Mesodermal cell (in vitro differentiated cells): ENCODE results near the gene APOL4.

ENCODE experiments used
- H3K27ac ChIP-seq: 2 replicates; pipeline ENCODE4 v1.7.0; 2013; ENCODE audit warnings: mild to moderate bottlenecking, low read depth, low read length, moderate library complexity; ENCODE audit not compliant: severe bottlenecking
- H3K36me3 ChIP-seq: 2 replicates; pipeline ENCODE4 v1.7.1; 2013; ENCODE audit warnings: mild to moderate bottlenecking, low read length, moderate library complexity; ENCODE audit not compliant: control insufficient read depth, insufficient read depth
- H3K4me1 ChIP-seq: one replicate; pipeline ENCODE4 v1.7.1; 2013; ENCODE audit warnings: mild to moderate bottlenecking, low read length; ENCODE audit not compliant: insufficient read depth, control insufficient read depth, poor library complexity, severe bottlenecking
- H3K4me3 ChIP-seq: 2 replicates; pipeline ENCODE4 v1.7.0; 2013; ENCODE audit warnings: low read length, control low read depth, mild to moderate bottlenecking; ENCODE audit not compliant: insufficient read depth, poor library complexity, severe bottlenecking; ENCODE audit errors: extremely low read depth
- H3K9me3 ChIP-seq: 2 replicates; pipeline ENCODE4 v1.7.1; 2013; ENCODE audit warnings: mild to moderate bottlenecking, low read length, moderate library complexity; ENCODE audit not compliant: control insufficient read depth
- WGBS, 2 experiments: methylation state at CpG; one replicate each; pipeline ENCODE4 v1.1.5; 2013; ENCODE audit warnings: missing lambda C conversion rate in 2 of 2; ENCODE audit not compliant: insufficient coverage in 2 of 2; 5-methylcytosine and 5-hydroxymethylcytosine counted together

The APOL4 gene

GRCh38 chr22:36152088-36152487 lies 49.5 kb downstream of the APOL4 start:
- H3K36me3 ChIP-seq = no peaks in the 10 kb centered on the region
- H3K4me3 ChIP-seq = no peak overlapping the region
- H3K4me1 ChIP-seq = peaks cover 11% of the 10 kb centered on the region
- H3K9me3 ChIP-seq = no peaks in the 10 kb centered on the region
- H3K27ac ChIP-seq = no peak overlapping the region
- 88 to 100% methylated on average over 1 of the region's 3 CpGs for WGBS, 2 experiments

GRCh38 chr22:36151006-36151595 lies 50.5 kb downstream of the APOL4 start:
- 100% methylated on average over 2 of the region's 3 CpGs; no CpG with 5 or more reads in 1 of the 2 experiments for WGBS, 2 experiments
- H3K36me3 ChIP-seq = no peaks in the 10 kb centered on the region
- peaks cover 1% of the 10 kb centered on the region for H3K4me1 ChIP-seq
- H3K9me3 ChIP-seq = no peaks in the 10 kb centered on the region
- H3K27ac ChIP-seq = no peak overlapping the region
- no peak overlapping the region for H3K4me3 ChIP-seq

GRCh38 chr22:36149441-36149840 lies 52.2 kb downstream of the APOL4 start:
- WGBS, 2 experiments = 85 to 96% methylated on average over 4 of the region's 4 CpGs
- Histone ChIP-seq H3K9me3 (no peaks in the 10 kb centered on the region), H3K4me3 (no peak overlapping the region), H3K4me1 (peaks cover 6% of the 10 kb centered on the region), H3K27ac (no peak overlapping the region), H3K36me3 (no peaks in the 10 kb centered on the region)

GRCh38 chr22:36148411-36148810 lies 53.2 kb downstream of the APOL4 start:
- H3K36me3 ChIP-seq = no peaks in the 10 kb centered on the region
- H3K4me3 ChIP-seq = no peak overlapping the region
- H3K27ac ChIP-seq = no peak overlapping the region
- WGBS, 2 experiments = 80 to 93% methylated on average over 4 to 5 of the region's 8 CpGs
- peaks cover 6% of the 10 kb centered on the region for H3K4me1 ChIP-seq
- no peaks in the 10 kb centered on the region for H3K9me3 ChIP-seq

- 87 to 100% methylated on average over 5 to 7 of the region's 8 CpGs for WGBS, 2 experiments
- H3K9me3 ChIP-seq = no peaks in the 10 kb centered on the region
- H3K4me1 ChIP-seq = peaks cover 6% of the 10 kb centered on the region
- no peak overlapping the region for H3K27ac ChIP-seq
- no peak overlapping the region for H3K4me3 ChIP-seq
- H3K36me3 ChIP-seq = no peaks in the 10 kb centered on the region
Measured at GRCh38 chr22:36147196-36147791, 54.3 kb downstream of the APOL4 start.

GRCh38 chr22:36145881-36146280 lies 55.7 kb downstream of the APOL4 start:
- H3K4me1 ChIP-seq = peaks cover 6% of the 10 kb centered on the region
- H3K36me3 ChIP-seq = no peaks in the 10 kb centered on the region
- H3K27ac ChIP-seq = no peak overlapping the region
- H3K4me3 ChIP-seq = no peak overlapping the region
- H3K9me3 ChIP-seq = no peaks in the 10 kb centered on the region
- WGBS, 2 experiments = no CpG with 5 or more reads among the region's 4 CpGs

GRCh38 chr22:36144886-36145541 lies 56.6 kb downstream of the APOL4 start:
- Histone ChIP-seq H3K9me3 (no peaks in the 10 kb centered on the region), H3K36me3 (no peaks in the 10 kb centered on the region), H3K4me1 (peaks cover 6% of the 10 kb centered on the region), H3K27ac (no peak overlapping the region), H3K4me3 (no peak overlapping the region)
- WGBS, 2 experiments = 9 to 14% methylated on average over 5 to 7 of the region's 12 CpGs

GRCh38 chr22:36143956-36144355 lies 57.7 kb downstream of the APOL4 start:
- no peaks in the 10 kb centered on the region for H3K36me3 ChIP-seq
- peaks cover 6% of the 10 kb centered on the region for H3K4me1 ChIP-seq
- no peak overlapping the region for H3K4me3 ChIP-seq
- WGBS, 2 experiments = 70 to 74% methylated on average over 4 of the region's 4 CpGs
- no peaks in the 10 kb centered on the region for H3K9me3 ChIP-seq
- no peak overlapping the region for H3K27ac ChIP-seq

GRCh38 chr22:36143066-36143815 lies 58.4 kb downstream of the APOL4 start:
- Histone ChIP-seq H3K9me3 (no peaks in the 10 kb centered on the region), H3K36me3 (no peaks in the 10 kb centered on the region), H3K27ac (no peak overlapping the region), H3K4me3 (no peak overlapping the region), H3K4me1 (peaks cover 6% of the 10 kb centered on the region)
- WGBS, 2 experiments = 67 to 85% methylated on average over 3 to 4 of the region's 5 CpGs

- no peaks in the 10 kb centered on the region for H3K36me3 ChIP-seq
- no peak overlapping the region for H3K27ac ChIP-seq
- no peak overlapping the region for H3K4me3 ChIP-seq
- H3K9me3 ChIP-seq = no peaks in the 10 kb centered on the region
- peaks cover 6% of the 10 kb centered on the region for H3K4me1 ChIP-seq
- 74 to 85% methylated on average over 4 to 6 of the region's 9 CpGs for WGBS, 2 experiments
Measured at GRCh38 chr22:36141481-36141880, 60.1 kb downstream of the APOL4 start.
